ENCODE data around the gene PSMB10. TPM values are rescaled to one million over a fixed set of nuclear protein-coding genes. Genes with fewer than 3 reads are reported as not detected.

The PSMB10 gene
- total and polyA plus RNA-seq, 2 of the 4 experiments (the other 2 are of a cell fraction) = 28.7 to 36.7 TPM

DNA sequence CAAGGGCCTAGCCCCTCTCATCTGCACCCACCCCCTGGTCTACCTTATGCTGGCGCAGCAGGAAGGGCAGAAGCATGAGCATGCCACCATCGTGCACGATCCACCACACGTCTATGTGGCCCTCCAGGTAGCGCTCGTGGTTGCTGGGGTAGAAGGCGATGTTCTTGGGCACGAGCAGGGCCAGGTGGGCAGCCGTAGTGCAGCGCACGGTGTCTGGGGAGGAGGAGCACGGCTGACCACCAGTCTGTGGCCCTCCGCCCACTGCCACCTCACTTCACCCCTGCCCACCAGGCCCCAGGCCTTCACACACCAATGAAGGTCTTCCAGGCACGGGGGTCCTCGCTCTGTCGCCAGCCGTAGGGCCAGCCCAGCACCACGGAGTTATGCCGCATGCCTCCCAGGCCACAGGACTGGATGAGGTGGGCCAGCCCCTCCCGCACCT, 9.5 kb upstream of the PSMB10 start:
- Histone ChIP-seq H3K36me3 (ENCODE audit: control insufficient read depth, insufficient read depth, low read length) (peaks cover 97% of the 10 kb centered on the region), H4K20me1 (ENCODE audit: insufficient read depth, low read length) (peaks cover 63% of the 10 kb centered on the region), H3K14ac (replicated peaks; ENCODE audit: low read depth, low read length) (no peak overlapping the region), H2AK9ac (replicated peaks; ENCODE audit: low read depth, low read length, poor library complexity) (no peak overlapping the region), H2BK120ac (ENCODE audit: low read depth, low read length) (no peak overlapping the region), H2AFZ (replicated peaks; ENCODE audit: low read length, poor library complexity) (peak overlapping the region; percentile 6), H3K9me3 (ENCODE audit: control insufficient read depth, insufficient read depth, low read length) (no peaks in the 10 kb centered on the region), H3K18ac (ENCODE audit: low read depth, low read length) (no peak overlapping the region), H3K27ac (ENCODE audit: insufficient read depth, low read length) (no peak overlapping the region), H2BK20ac (ENCODE audit: low read depth, low read length) (no peak overlapping the region), H3K4me1 (ENCODE audit: control insufficient read depth, insufficient read depth, low read length) (no peaks in the 10 kb centered on the region), H3K23ac (ENCODE audit: low read depth, low read length) (no peak overlapping the region), H3K4me3 (ENCODE audit: insufficient read depth, low read depth, low read length) (no peak overlapping the region), H4K5ac (ENCODE audit: low read depth, low read length) (no peak overlapping the region), H3K27me3 (ENCODE audit: control insufficient read depth, insufficient read depth, low read length) (no peaks in the 10 kb centered on the region), H3K9ac (ENCODE audit: low read depth, low read length) (no peak overlapping the region), H4K91ac (ENCODE audit: insufficient read depth, low read depth, low read length) (no peak overlapping the region), H3K56ac (ENCODE audit: extremely low read depth, insufficient read depth, low read length) (no peak overlapping the region), H2BK5ac (ENCODE audit: low read depth, low read length, poor library complexity, severe bottlenecking) (no peak overlapping the region), H3K4ac (ENCODE audit: low read depth, low read length) (no peak overlapping the region), H3K9me1 (ENCODE audit: insufficient read depth, low read length) (no peaks in the 10 kb centered on the region; the same call in 1 of the 2 replicates), H3K79me1 (ENCODE audit: low read depth in 1 of 2, low read length in 2 of 2) (peaks cover 15 to 88% of the 10 kb centered on the region in 2 experiments), H3K4me2 (ENCODE audit: low read depth, low read length) (no peak overlapping the region), H4K8ac (ENCODE audit: low read depth in 2 of 2, low read length in 2 of 2) (no peak overlapping the region), H2AK5ac (ENCODE audit: low read depth, low read length) (no peak overlapping the region), H2BK15ac (ENCODE audit: low read depth, low read length) (no peak overlapping the region)
- BruUV-seq (replicated peaks) = no TSS peak
- ChIA-PET CTCF (no interaction called here), POLR2A (ENCODE audit: unreplicated experiment) (no interaction called here)
- dilution Hi-C loops (cut with HindIII; ENCODE audit: low sequenced_read_pairs, unreplicated experiment) (no loop called here), in situ Hi-C loops (cut with MboI; ENCODE audit: low sequenced_read_pairs) (loop anchor here (25.0 kb wide), 1 partner anchor 409 kb away; the partner anchor contains the start of gene RIPOR1), intact Hi-C loops (cut with micrococcal nuclease) (no loop called here)
- WGBS, 2 experiments (ENCODE audit: extremely low coverage in 2 of 2, insufficient read length in 1 of 2) = 95% methylated on average over 4 of the region's 20 CpGs; no CpG with 5 or more reads in 1 of the 2 experiments
- no peak for TF ChIP-seq MXI1 (IDR thresholded peaks at IDR 0.05; ENCODE audit: borderline replicate concordance, low read depth, low read length)
- TF ChIP-seq RAD21 (IDR thresholded peaks at IDR 0.05; ENCODE audit: low read length) = no peak
- no peak for TF ChIP-seq CEBPB (IDR thresholded peaks at IDR 0.05; ENCODE audit: low read depth, low read length)
- TF ChIP-seq NFE2L2 (IDR thresholded peaks at IDR 0.05; ENCODE audit: low read depth, low read length) = no peak
- TF ChIP-seq CHD1 (IDR thresholded peaks at IDR 0.05; ENCODE audit: low read depth, low read length) = no peak
- TF ChIP-seq RCOR1 (IDR thresholded peaks at IDR 0.05; ENCODE audit: insufficient replicate concordance, low read length) = no peak
- TF ChIP-seq BHLHE40 (IDR thresholded peaks at IDR 0.05; ENCODE audit: low read depth, low read length) = no peak
- DNase-seq (no peak), ATAC-seq (ENCODE audit: low read depth) (no peak)

Data from IMR-90 (cell line).